PC-9 (cell line): ENCODE measurements around the gene GRM7. TPM values are rescaled to one million over a fixed set of nuclear protein-coding genes. Genes with fewer than 3 reads are reported as not detected.

ENCODE experiments used
- BruUV-seq: library from RNA; stranded (reverse); fragments of 400-500 nt; replicated peaks from 2 replicates; lab custom pipeline; 2021; lab: Mats Ljungman, UMichigan
- CTCF ChIA-PET: fragments of 300-600 bp; sonication (Branson Sonifier 250); formaldehyde crosslinking; loops from one replicate; lab custom pipeline; 2022; ENCODE audit warnings: antibody characterized with exemption; lab: Charles Lee
- POLR2A ChIA-PET: fragments of 300-600 bp; sonication (Branson Sonifier 250); formaldehyde crosslinking; loops from one replicate; lab custom pipeline; 2022; ENCODE audit warnings: antibody characterized with exemption; ENCODE audit not compliant: unreplicated experiment; lab: Charles Lee
- DNase-seq, 2 experiments: peaks; one replicate each; pipeline versions ENCODE4 v3.0.0 to v3.0.0-alpha.2; 2015 to 2022; ENCODE audit warnings: mixed read lengths in 1 of 2
- H2AFZ ChIP-seq: fragments of 200-600 bp; sonication (generic); 2 replicates; pipeline ENCODE4 v1.8.1; 2017; ENCODE audit warnings: antibody characterized with exemption
- H3F3A ChIP-seq: fragments of 200-600 bp; sonication (generic); 2 replicates; pipeline ENCODE4 v1.8.1; 2017; ENCODE audit warnings: antibody characterized with exemption, mild to moderate bottlenecking, low read depth; ENCODE audit not compliant: insufficient read depth
- H3K27ac ChIP-seq: fragments of 200-600 bp; sonication (generic); 2 replicates; pipeline ENCODE4 v1.6.1; 2016; ENCODE audit warnings: mixed run types
- H3K27me3 ChIP-seq: fragments of 200-600 bp; sonication (generic); 2 replicates; pipeline ENCODE4 v1.6.1; 2016; ENCODE audit warnings: low read depth, mixed run types; ENCODE audit not compliant: insufficient read depth
- H3K36me3 ChIP-seq: fragments of 200-600 bp; sonication (generic); 2 replicates; pipeline ENCODE4 v1.6.1; 2016; ENCODE audit warnings: low read depth, mixed run types
- H3K4me1 ChIP-seq: fragments of 200-600 bp; sonication (generic); replicated peaks from 2 replicates; pipeline ENCODE4 v1.6.1; 2016; ENCODE audit warnings: mixed run types; ENCODE audit not compliant: insufficient read depth
- H3K4me2 ChIP-seq: fragments of 200-600 bp; sonication (generic); 2 replicates; pipeline ENCODE4 v1.6.1; 2017; ENCODE audit warnings: mixed run types
- H3K4me3 ChIP-seq: fragments of 200-600 bp; sonication (generic); 2 replicates; pipeline ENCODE4 v1.6.1; 2016; ENCODE audit warnings: mixed run types
- H3K79me2 ChIP-seq: fragments of 200-600 bp; sonication (generic); 2 replicates; pipeline ENCODE4 v1.6.1; 2017; ENCODE audit warnings: low read depth, mixed run types
- H3K9me2 ChIP-seq: fragments of 200-600 bp; sonication (generic); 2 replicates; pipeline ENCODE4 v1.8.1; 2017; ENCODE audit warnings: mild to moderate bottlenecking; ENCODE audit not compliant: insufficient read depth
- H3K9me3 ChIP-seq: fragments of 200-600 bp; sonication (generic); 2 replicates; pipeline ENCODE4 v1.8.1; 2016; ENCODE audit warnings: low read depth; ENCODE audit not compliant: insufficient read depth
- H4K20me1 ChIP-seq: fragments of 200-600 bp; sonication (generic); 2 replicates; pipeline ENCODE4 v1.8.1; 2017; ENCODE audit not compliant: insufficient read depth
- CTCF ChIP-seq: fragments of 200-600 bp; sonication (generic); conservative IDR thresholded peaks from 2 replicates; pipeline ENCODE4 v1.6.1; 2017; ENCODE audit warnings: mixed run types, antibody characterized with exemption, mild to moderate bottlenecking, moderate library complexity
- EZH2 ChIP-seq: fragments of 200-600 bp; sonication (generic); IDR thresholded peaks from 2 replicates; pipeline ENCODE4 v1.8.0; 2017; ENCODE audit warnings: antibody characterized with exemption, low read depth
- intact Hi-C: fragments of 100-400 bp; cut with micrococcal nuclease; formaldehyde crosslinking; loops from one replicate; pipeline ENCODE4 v1.10.0; 2022; ENCODE audit not compliant: unreplicated experiment
- total RNA-seq: library from RNA; stranded (reverse); gene quantifications from 2 replicates; pipeline ENCODE4 v1.2.3, GENCODE V29; 2021

The GRM7 gene
- total RNA-seq, 1 experiment from 2014 or later: not detected

GRCh38 chr3:7489417-7489816, 628.5 kb downstream of the GRM7 start:
- intact Hi-C loops: no loop called here
- no TSS peak for BruUV-seq

GRCh38 chr3:7498715-7499114, 637.8 kb downstream of the GRM7 start:
- no TSS peak for BruUV-seq
- CTCF ChIA-PET: no interaction called here
- Histone ChIP-seq H3F3A (no peaks in the 10 kb centered on the region), H3K79me2 (no peaks in the 10 kb centered on the region), H3K27ac (no peak overlapping the region), H3K4me1 (no peaks in the 10 kb centered on the region), H3K4me2 (no peak overlapping the region), H2AFZ (no peak overlapping the region), H3K36me3 (no peaks in the 10 kb centered on the region), H3K9me3 (no peaks in the 10 kb centered on the region; the same call in 1 of the 2 replicates), H3K27me3 (no peaks in the 10 kb centered on the region), H3K9me2 (no peaks in the 10 kb centered on the region; the same call in 1 of the 2 replicates), H4K20me1 (no peaks in the 10 kb centered on the region), H3K4me3 (no peak overlapping the region)
- no peak for TF ChIP-seq CTCF
- TF ChIP-seq EZH2: no peak
- intact Hi-C loops: no loop called here
- DNase-seq: no peak
- POLR2A ChIA-PET: no interaction called here

More at GRCh38 chr3:7489417-7489816, 628.5 kb downstream of the GRM7 start:
- Histone ChIP-seq H3K27me3 (no peaks in the 10 kb centered on the region), H3F3A (no peaks in the 10 kb centered on the region), H3K9me3 (no peaks in the 10 kb centered on the region), H3K27ac (no peak overlapping the region), H4K20me1 (no peaks in the 10 kb centered on the region), H3K4me2 (no peak overlapping the region), H3K4me3 (no peak overlapping the region), H3K9me2 (no peaks in the 10 kb centered on the region), H3K79me2 (no peaks in the 10 kb centered on the region), H3K4me1 (no peaks in the 10 kb centered on the region), H2AFZ (no peak overlapping the region), H3K36me3 (no peaks in the 10 kb centered on the region)
- TF ChIP-seq CTCF: no peak
- TF ChIP-seq EZH2: no peak
- POLR2A ChIA-PET: no interaction called here
- no peak for DNase-seq
- CTCF ChIA-PET: no interaction called here

- Histone ChIP-seq H3K36me3 (no peaks in the 10 kb centered on the region), H3K27me3 (no peaks in the 10 kb centered on the region), H3F3A (no peaks in the 10 kb centered on the region), H3K4me2 (no peak overlapping the region), H3K79me2 (no peaks in the 10 kb centered on the region), H3K4me1 (no peaks in the 10 kb centered on the region; the same call in 1 of the 2 replicates), H3K9me2 (no peaks in the 10 kb centered on the region), H4K20me1 (no peaks in the 10 kb centered on the region), H2AFZ (no peak overlapping the region), H3K4me3 (no peak overlapping the region), H3K27ac (no peak overlapping the region), H3K9me3 (no peaks in the 10 kb centered on the region; the same call in none of the 2 replicates)
- DNase-seq: no peak
- ChIA-PET POLR2A (no interaction called here), CTCF (no interaction called here)
- intact Hi-C loops: loop anchor here (10.0 kb wide), 1 partner anchor 371 kb away; no protein-coding TSS in a partner anchor
- TF ChIP-seq EZH2: no peak
- no peak for TF ChIP-seq CTCF
- no TSS peak for BruUV-seq
These were observed 642.5 kb downstream of the GRM7 start for GRCh38 chr3:7503431-7503830.
